ENCODE data around the gene BCORL1. TPM values are rescaled to one million over a fixed set of nuclear protein-coding genes. Genes with fewer than 3 reads are reported as not detected.
A peak's percentile ranks its signal among the peaks of the same experiment; 100 is the strongest.

Gene BCORL1
- total RNA-seq, 1 donor from 2014 or later = 34.0 TPM

GRCh38 chrX:129957241-129958082 lies 25.0 kb upstream of the BCORL1 start:
- H3K36me3 Mint-ChIP-seq (ENCODE audit: low read depth, unreplicated experiment) = no peaks in the 10 kb centered on the region
- no peaks in the 10 kb centered on the region for H3K9me3 Mint-ChIP-seq (ENCODE audit: unreplicated experiment)
- peak; percentile 61 for DNase-seq (ENCODE audit: low spot score)
- TF ChIP-seq, protein P1, sequence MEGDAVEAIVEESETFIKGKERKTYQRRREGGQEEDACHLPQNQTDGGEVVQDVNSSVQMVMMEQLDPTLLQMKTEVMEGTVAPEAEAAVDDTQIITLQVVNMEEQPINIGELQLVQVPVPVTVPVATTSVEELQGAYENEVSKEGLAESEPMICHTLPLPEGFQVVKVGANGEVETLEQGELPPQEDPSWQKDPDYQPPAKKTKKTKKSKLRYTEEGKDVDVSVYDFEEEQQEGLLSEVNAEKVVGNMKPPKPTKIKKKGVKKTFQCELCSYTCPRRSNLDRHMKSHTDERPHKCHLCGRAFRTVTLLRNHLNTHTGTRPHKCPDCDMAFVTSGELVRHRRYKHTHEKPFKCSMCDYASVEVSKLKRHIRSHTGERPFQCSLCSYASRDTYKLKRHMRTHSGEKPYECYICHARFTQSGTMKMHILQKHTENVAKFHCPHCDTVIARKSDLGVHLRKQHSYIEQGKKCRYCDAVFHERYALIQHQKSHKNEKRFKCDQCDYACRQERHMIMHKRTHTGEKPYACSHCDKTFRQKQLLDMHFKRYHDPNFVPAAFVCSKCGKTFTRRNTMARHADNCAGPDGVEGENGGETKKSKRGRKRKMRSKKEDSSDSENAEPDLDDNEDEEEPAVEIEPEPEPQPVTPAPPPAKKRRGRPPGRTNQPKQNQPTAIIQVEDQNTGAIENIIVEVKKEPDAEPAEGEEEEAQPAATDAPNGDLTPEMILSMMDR (IDR thresholded peaks at IDR 0.05; ENCODE audit: unreplicated experiment) = no peak
- H3K4me3 Mint-ChIP-seq (ENCODE audit: unreplicated experiment) = peak overlapping the region; percentile 69
- peaks cover 8% of the 10 kb centered on the region for H3K27me3 Mint-ChIP-seq (ENCODE audit: unreplicated experiment)
- peaks cover 16% of the 10 kb centered on the region for H3K4me1 Mint-ChIP-seq (ENCODE audit: unreplicated experiment)
- no peak overlapping the region for H3K27ac Mint-ChIP-seq (ENCODE audit: unreplicated experiment)

DNA sequence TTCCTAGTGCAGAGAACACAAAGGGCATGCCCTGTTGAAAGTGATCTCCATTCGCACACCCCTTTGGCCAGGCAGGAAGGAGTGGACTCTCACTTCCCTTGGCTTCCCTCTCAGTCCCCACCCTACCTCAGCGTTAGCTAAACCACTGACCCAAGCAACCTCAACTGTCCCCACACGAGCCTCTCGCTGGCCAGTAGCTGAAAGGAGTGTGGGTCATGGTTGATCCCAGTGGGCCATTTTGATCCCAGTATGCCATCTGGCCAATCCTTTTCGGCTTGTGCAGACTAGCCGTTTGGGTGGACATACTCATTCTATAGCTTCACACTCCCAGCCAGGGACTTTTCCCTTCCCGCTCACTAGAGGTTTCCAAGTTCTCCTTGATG lies 24.4 kb upstream of the BCORL1 start:
- Mint-ChIP-seq H3K36me3 (ENCODE audit: low read depth, unreplicated experiment) (no peaks in the 10 kb centered on the region), H3K27ac (ENCODE audit: unreplicated experiment) (no peak overlapping the region), H3K4me3 (ENCODE audit: unreplicated experiment) (peak overlapping the region; percentile 69), H3K27me3 (ENCODE audit: unreplicated experiment) (peaks cover 6% of the 10 kb centered on the region), H3K4me1 (ENCODE audit: unreplicated experiment) (peaks cover 13% of the 10 kb centered on the region), H3K9me3 (ENCODE audit: unreplicated experiment) (no peaks in the 10 kb centered on the region)
- no peak for DNase-seq (ENCODE audit: low spot score)
- TF ChIP-seq, protein P1 (IDR thresholded peaks at IDR 0.05; ENCODE audit: unreplicated experiment) = no peak

GRCh38 chrX:129958814-129959492 lies 23.5 kb upstream of the BCORL1 start:
- H3K27ac Mint-ChIP-seq (ENCODE audit: unreplicated experiment) = no peak overlapping the region
- peaks cover 13% of the 10 kb centered on the region for H3K4me1 Mint-ChIP-seq (ENCODE audit: unreplicated experiment)
- DNase-seq (ENCODE audit: low spot score) = no peak
- no peaks in the 10 kb centered on the region for H3K36me3 Mint-ChIP-seq (ENCODE audit: low read depth, unreplicated experiment)
- H3K4me3 Mint-ChIP-seq (ENCODE audit: unreplicated experiment) = no peak overlapping the region
- TF ChIP-seq, protein P1 (IDR thresholded peaks at IDR 0.05; ENCODE audit: unreplicated experiment) = no peak
- peaks cover 4% of the 10 kb centered on the region for H3K27me3 Mint-ChIP-seq (ENCODE audit: unreplicated experiment)
- no peaks in the 10 kb centered on the region for H3K9me3 Mint-ChIP-seq (ENCODE audit: unreplicated experiment)

GRCh38 chrX:129959493-129959832 lies 23.0 kb upstream of the BCORL1 start:
- Mint-ChIP-seq H3K4me1 (ENCODE audit: unreplicated experiment) (peaks cover 13% of the 10 kb centered on the region), H3K36me3 (ENCODE audit: low read depth, unreplicated experiment) (no peaks in the 10 kb centered on the region), H3K4me3 (ENCODE audit: unreplicated experiment) (no peak overlapping the region), H3K27ac (ENCODE audit: unreplicated experiment) (no peak overlapping the region), H3K27me3 (ENCODE audit: unreplicated experiment) (peaks cover 4% of the 10 kb centered on the region), H3K9me3 (ENCODE audit: unreplicated experiment) (no peaks in the 10 kb centered on the region)
- no peak for DNase-seq (ENCODE audit: low spot score)
- TF ChIP-seq, protein P1 (IDR thresholded peaks at IDR 0.05; ENCODE audit: unreplicated experiment) = no peak

All from endothelial cell (in vitro differentiated cells).